H1 (cell line): Measurements from ENCODE around the gene MXD3. TPM values are rescaled to one million over a fixed set of nuclear protein-coding genes. Genes with fewer than 3 reads are reported as not detected.

ENCODE experiments used
- CTCF ChIA-PET: fragments of 300-600 bp; sonication (Branson Sonifier 250); formaldehyde crosslinking; loops from one replicate; lab custom pipeline; 2021; ENCODE audit not compliant: partially characterized antibody; lab: Charles Lee
- POLR2A ChIA-PET: fragments of 300-600 bp; sonication (Branson Sonifier 250); formaldehyde crosslinking; loops from one replicate; lab custom pipeline; 2021; ENCODE audit warnings: inconsistent platforms; ENCODE audit not compliant: partially characterized antibody; lab: Charles Lee
- DNase-seq, 2 experiments: peaks; one replicate each; pipeline versions ENCODE4 v3.0.0 to v3.0.0-alpha.2; 2010 to 2022; ENCODE audit warnings: low spot score in 2 of 2, low read depth in 1 of 2, mixed read lengths in 1 of 2
- FAIRE-seq: peaks from 2 replicates; lab custom pipeline; 2011; peaks lifted over from hg19 to GRCh38; lab: Jason Lieb, UNC
- H2AFZ ChIP-seq: 2 replicates; pipeline ENCODE4 v1.8.1; 2012; ENCODE audit warnings: low read length, inconsistent platforms
- H2AK5ac ChIP-seq: 2 replicates; pipeline ENCODE4 v1.6.1; 2013; ENCODE audit warnings: low read depth, low read length
- H2BK120ac ChIP-seq: replicated peaks from 2 replicates; pipeline ENCODE3; 2013; ENCODE audit warnings: low read depth, low read length, inconsistent platforms
- H2BK12ac ChIP-seq: 2 replicates; pipeline ENCODE4 v1.6.1; 2013; ENCODE audit warnings: low read depth, low read length
- H2BK15ac ChIP-seq: 2 replicates; pipeline ENCODE4 v1.6.1; 2013; ENCODE audit warnings: low read length
- H2BK20ac ChIP-seq: 2 replicates; pipeline ENCODE4 v1.6.1; 2013; ENCODE audit warnings: low read length
- H2BK5ac ChIP-seq: 2 replicates; pipeline ENCODE4 v1.6.1; 2013; ENCODE audit warnings: low read depth, low read length
- H3K14ac ChIP-seq: 2 replicates; pipeline ENCODE4 v1.6.1; 2013; ENCODE audit warnings: inconsistent platforms; ENCODE audit not compliant: insufficient read length
- H3K18ac ChIP-seq: 2 replicates; pipeline ENCODE4 v1.6.1; 2013; ENCODE audit warnings: low read length; ENCODE audit errors: extremely low read depth
- H3K23ac ChIP-seq: 2 replicates; pipeline ENCODE4 v1.6.1; 2013; ENCODE audit warnings: inconsistent platforms; ENCODE audit not compliant: insufficient read length
- H3K23me2 ChIP-seq: 2 replicates; pipeline ENCODE4 v1.6.1; 2013; ENCODE audit warnings: low read depth, low read length
- H3K27ac ChIP-seq: 2 replicates; pipeline ENCODE4 v1.6.1; 2011; ENCODE audit warnings: low read depth, low read length, inconsistent platforms
- H3K27me3 ChIP-seq, 4 experiments: replicated peaks in 1 of 4; 1 replicate in 1 of 4; 2 replicates in 3 of 4; pipeline versions ENCODE4 v1.6.1 to v1.8.1; 2011 to 2013; ENCODE audit warnings: low read length in 3 of 4, mild to moderate bottlenecking in 3 of 4, inconsistent platforms in 2 of 4, mixed read lengths in 2 of 4, moderate library complexity in 1 of 4; ENCODE audit not compliant: control insufficient read depth in 3 of 4, insufficient read depth in 3 of 4; ENCODE audit errors: extremely low read depth in 1 of 4
- H3K36me3 ChIP-seq, 4 experiments: 2 replicates each; pipeline versions ENCODE4 v1.6.1 to v1.8.1; 2011 to 2013; ENCODE audit warnings: mild to moderate bottlenecking in 4 of 4, low read length in 3 of 4, moderate library complexity in 2 of 4, control low read depth in 1 of 4, inconsistent platforms in 1 of 4; ENCODE audit not compliant: insufficient read depth in 4 of 4, control insufficient read depth in 2 of 4
- H3K4ac ChIP-seq: replicated peaks from 2 replicates; pipeline ENCODE3; 2013; ENCODE audit warnings: low read length, low read depth, mixed read lengths, inconsistent platforms; ENCODE audit not compliant: insufficient read length
- H3K4me1 ChIP-seq, 4 experiments: replicated peaks in 1 of 4; 1 replicate in 1 of 4; 2 replicates in 3 of 4; pipeline versions ENCODE4 v1.6.1 to v1.8.1; 2011 to 2013; ENCODE audit warnings: low read length in 3 of 4, inconsistent platforms in 2 of 4, mixed read lengths in 1 of 4; ENCODE audit not compliant: insufficient read depth in 4 of 4, control insufficient read depth in 3 of 4
- H3K4me2 ChIP-seq, 2 experiments: 2 replicates each; pipeline versions ENCODE4 v1.6.1 to v1.8.1; 2011 to 2013; ENCODE audit warnings: low read depth in 2 of 2, low read length in 2 of 2, control low read depth in 1 of 2, inconsistent platforms in 1 of 2, mild to moderate bottlenecking in 1 of 2; ENCODE audit not compliant: insufficient read depth in 1 of 2
- H3K4me3 ChIP-seq, 4 experiments: fragments of 200-600, 300-600 bp in 1 of 4; sonication (generic), shearing (Covaris generic), sonication (Bioruptor Twin) in 1 of 4; 2 replicates each; pipeline versions ENCODE4 v1.5.1 to v1.8.1; 2011 to 2016; ENCODE audit warnings: low read length in 4 of 4, low read depth in 3 of 4, control low read depth in 2 of 4, inconsistent platforms in 2 of 4, mild to moderate bottlenecking in 2 of 4, mixed read lengths in 1 of 4, moderate library complexity in 1 of 4; ENCODE audit not compliant: insufficient read depth in 2 of 4; ENCODE audit errors: extremely low read depth in 1 of 4
- H3K56ac ChIP-seq: replicated peaks from 2 replicates; pipeline ENCODE3; 2013; ENCODE audit warnings: low read depth, mild to moderate bottlenecking, mixed read lengths, low read length, inconsistent platforms; ENCODE audit not compliant: insufficient read length
- H3K79me1 ChIP-seq: 2 replicates; pipeline ENCODE4 v1.6.1; 2013; ENCODE audit warnings: low read depth, low read length, control low read depth
- H3K79me2 ChIP-seq, 2 experiments: 2 replicates each; pipeline versions ENCODE4 v1.6.1 to v1.8.1; 2012 to 2013; ENCODE audit warnings: low read length in 2 of 2, mild to moderate bottlenecking in 2 of 2, inconsistent platforms in 1 of 2; ENCODE audit not compliant: insufficient read depth in 2 of 2, control insufficient read depth in 1 of 2
- H3K9ac ChIP-seq, 4 experiments: replicated peaks in 1 of 4; 1 replicate in 1 of 4; 2 replicates in 3 of 4; pipeline versions ENCODE4 v1.6.1 to v1.8.1; 2011 to 2013; ENCODE audit warnings: low read depth in 3 of 4, low read length in 3 of 4, control low read depth in 2 of 4, mild to moderate bottlenecking in 2 of 4, moderate library complexity in 2 of 4, inconsistent platforms in 1 of 4; ENCODE audit errors: extremely low read depth in 1 of 4
- H3K9me3 ChIP-seq, 2 experiments: 2 replicates each; pipeline versions ENCODE4 v1.6.1 to v1.8.1; 2012 to 2013; ENCODE audit warnings: mild to moderate bottlenecking in 2 of 2, moderate library complexity in 2 of 2, control low read depth in 1 of 2, inconsistent platforms in 1 of 2, low read depth in 1 of 2, low read length in 1 of 2, mixed read lengths in 1 of 2; ENCODE audit not compliant: insufficient read depth in 2 of 2
- H4K20me1 ChIP-seq, 2 experiments: replicated peaks in 1 of 2; 2 replicates each; pipeline versions ENCODE3 to v1.8.1; 2011 to 2013; ENCODE audit warnings: inconsistent platforms in 2 of 2, low read length in 2 of 2, mild to moderate bottlenecking in 1 of 2; ENCODE audit not compliant: insufficient read depth in 2 of 2, control insufficient read depth in 1 of 2
- H4K5ac ChIP-seq: 2 replicates; pipeline ENCODE4 v1.6.1; 2013; ENCODE audit warnings: low read length, low read depth, mixed read lengths, inconsistent platforms; ENCODE audit not compliant: insufficient read length
- H4K8ac ChIP-seq: 2 replicates; pipeline ENCODE4 v1.8.0; 2013; ENCODE audit warnings: mild to moderate bottlenecking, moderate library complexity, low read length, inconsistent platforms; ENCODE audit not compliant: insufficient read depth; ENCODE audit errors: extremely low read depth
- H4K91ac ChIP-seq: replicated peaks from 2 replicates; pipeline ENCODE3; 2013; ENCODE audit warnings: low read length, mixed read lengths, inconsistent platforms; ENCODE audit not compliant: insufficient read length
- POLR2A ChIP-seq, 2 experiments: IDR thresholded peaks; 1 replicate in 1 of 2; 2 replicates in 1 of 2; pipeline ENCODE4 v1.6.1; 2011; ENCODE audit warnings: low read depth in 2 of 2, low read length in 2 of 2, mild to moderate bottlenecking in 2 of 2; ENCODE audit errors: control extremely low read depth in 1 of 2
- POLR2AphosphoS5 ChIP-seq: IDR thresholded peaks from 2 replicates; pipeline ENCODE4 v1.6.1; 2011; ENCODE audit warnings: low read depth, low read length
- WGBS, 2 experiments: shearing (Covaris generic) in 1 of 2; methylation state at CpG; one replicate each; pipeline versions ENCODE4 v1.1.6 to v1.1.7; 2013 to 2015; ENCODE audit warnings: low lambda C conversion rate in 2 of 2, mixed read lengths in 2 of 2, inconsistent platforms in 1 of 2, low coverage in 1 of 2, missing lambda C conversion rate in 1 of 2; ENCODE audit not compliant: insufficient replicate concordance in 2 of 2, insufficient coverage in 1 of 2, insufficient read length in 1 of 2; ENCODE audit errors: extremely low coverage in 1 of 2, missing lambda C conversion rate in 1 of 2; 5-methylcytosine and 5-hydroxymethylcytosine counted together
- polyA plus RNA-seq, 7 experiments: library from polyadenylated mRNA; depleted of rRNA in 3 of 7; stranded (reverse) in 5 of 7; unstranded in 2 of 7; fragments of >200 nt in 5 of 7; fragments of 200-250 nt in 2 of 7; gene quantifications; 1 replicate in 5 of 7; 2 replicates in 1 of 7; 4 replicates in 1 of 7; pipeline versions ENCODE4 v1.2.1 to v1.2.3, GENCODE V29; 2011 to 2013; ENCODE audit warnings: missing spikeins in 2 of 7, mixed read lengths in 2 of 7
- total RNA-seq: library from RNA; stranded (reverse); fragmentation: NEBNext Ultra II Directional; extraction: Animal tissue kit (Norgen Biotek cat#: 25700); gene quantifications from 2 replicates; pipeline ENCODE4 v1.2.1, GENCODE V29; 2021

The MXD3 gene
- total and polyA plus RNA-seq, 2 of the 8 experiments (the other 6 are each of a cell fraction or from before 2014, with no cell fraction given), result 6.5 to 7.7 TPM

DNA sequence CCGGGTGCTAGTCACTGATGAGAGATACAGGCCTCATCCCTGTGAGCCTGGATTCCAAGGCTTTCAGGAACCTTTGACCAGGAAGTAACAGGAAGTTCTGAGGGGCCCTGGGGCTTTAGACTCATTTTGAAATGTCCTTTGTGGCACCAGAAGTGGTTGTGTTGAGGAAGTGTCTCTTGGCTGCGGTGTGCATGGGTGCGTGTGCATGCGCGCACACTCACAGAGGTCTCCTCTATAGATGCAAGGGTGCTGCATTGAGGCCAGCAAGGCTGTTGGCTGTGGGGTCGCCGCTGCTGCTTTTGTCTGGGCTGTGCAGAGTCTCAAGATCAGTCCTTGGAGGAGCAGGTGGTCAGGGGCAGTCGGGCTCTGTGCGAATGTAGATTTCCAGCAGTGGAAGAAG, 15.8 kb downstream of the MXD3 start:
- Histone ChIP-seq H3K4me1 (peaks cover 0 to 5% (median 2%) of the 10 kb centered on the region in 4 experiments; a peak in 5 of 7 replicates), H2BK12ac (no peak overlapping the region), H2BK20ac (no peak overlapping the region), H3K23ac (no peak overlapping the region), H2BK5ac (no peak overlapping the region), H4K8ac (no peak overlapping the region), H2AK5ac (no peak overlapping the region), H3K79me2 (no peaks in the 10 kb centered on the region; a peak in 1 of 4 replicates), H3K4ac (no peak overlapping the region), H3K4me3 (no peak overlapping the region), H4K5ac (no peak overlapping the region), H3K23me2 (no peaks in the 10 kb centered on the region), H3K4me2 (no peak overlapping the region), H4K91ac (no peak overlapping the region), H3K36me3 (peaks cover 39 to 58% (median 48%) of the 10 kb centered on the region in 4 experiments), H3K27me3 (no peaks in the 10 kb centered on the region), H4K20me1 (peaks cover 10 to 19% of the 10 kb centered on the region in 2 experiments), H3K27ac (no peak overlapping the region), H3K79me1 (peaks cover 5% of the 10 kb centered on the region; the same call in 1 of the 2 replicates), H2AFZ (no peak overlapping the region), H3K14ac (no peak overlapping the region), H3K56ac (no peak overlapping the region), H2BK15ac (no peak overlapping the region), H2BK120ac (no peak overlapping the region), H3K9me3 (no peaks in the 10 kb centered on the region), H3K18ac (no peak overlapping the region), H3K9ac (no peak overlapping the region)
- FAIRE-seq, result no peak
- WGBS, 2 experiments, result 93% methylated on average over 9 of the region's 9 CpGs; no CpG with 5 or more reads in 1 of the 2 experiments
- no peak for DNase-seq
- ChIA-PET POLR2A (interaction anchor here (1.1 to 12.1 kb wide), 3 partner anchors 8 to 160 kb away, joined by 4 to 111 read pairs (median 8); partner anchors contain the start of gene NSD1), CTCF (interaction anchor here (1.2 to 6.5 kb wide), 2 partner anchors 14 to 142 kb away, joined by 3 to 37 read pairs; no protein-coding TSS in a partner anchor)
- no peak; a peak in 1 of 3 replicates for TF ChIP-seq POLR2A (IDR thresholded peaks at IDR 0.05; ENCODE audit: control extremely low read depth in 1 of 2, low read depth in 2 of 2, low read length in 2 of 2)
- peak; percentile 33; the same call in 1 of the 2 replicates for TF ChIP-seq POLR2AphosphoS5
